Activated T-helper 2 cell treated with anti-CD3 and anti-CD28 coated beads, Interferon-gamma antibody, Interleukin-2, Interleukin-4, amounts not matched to agents 10 μg/mL and 5 μg/mL and 100 μg/mL, durations not matched to agents 14 hours and 24 hours and 36 hours (primary cell): Measurements from ENCODE around the gene ABCC11. TPM values are rescaled to one million over a fixed set of nuclear protein-coding genes. Genes with fewer than 3 reads are reported as not detected.

ENCODE experiments used
- DNase-seq: peaks from one replicate; pipeline ENCODE4 v3.0.0; 2021; ENCODE audit warnings: low spot score
- H3K27ac Mint-ChIP-seq: one replicate; pipeline ENCODE4 v1.8.0; 2021; ENCODE audit warnings: mixed read lengths
- H3K27me3 Mint-ChIP-seq: one replicate; pipeline ENCODE4 v1.8.0; 2021; ENCODE audit warnings: low read depth, mixed read lengths
- H3K36me3 Mint-ChIP-seq: one replicate; pipeline ENCODE4 v1.8.0; 2021; ENCODE audit warnings: low read depth, mixed read lengths
- H3K4me1 Mint-ChIP-seq: one replicate; pipeline ENCODE4 v1.8.0; 2021; ENCODE audit warnings: low read depth, mixed read lengths
- H3K4me3 Mint-ChIP-seq: one replicate; pipeline ENCODE4 v1.8.0; 2021; ENCODE audit warnings: low read depth, mild to moderate bottlenecking, moderate library complexity, mixed read lengths
- H3K9me3 Mint-ChIP-seq: one replicate; pipeline ENCODE4 v1.8.0; 2021; ENCODE audit warnings: mixed read lengths
- intact Hi-C: fragments of 100-400 bp; cut with micrococcal nuclease; formaldehyde crosslinking; loops from one replicate; pipeline ENCODE4 v1.15.1; 2023
- total RNA-seq: library from RNA; stranded (reverse); gene quantifications from 2 replicates; pipeline ENCODE4 v1.2.3, GENCODE V29; 2022

ABCC11 gene
- total RNA-seq, 1 donor from 2014 or later = 0.09 TPM

- H3K4me1 Mint-ChIP-seq = no peaks in the 10 kb centered on the region
- DNase-seq = no peak
- H3K27ac Mint-ChIP-seq = no peak overlapping the region
- H3K4me3 Mint-ChIP-seq = no peak overlapping the region
- intact Hi-C loops = no loop called here
- peaks cover 4% of the 10 kb centered on the region for H3K27me3 Mint-ChIP-seq
- no peaks in the 10 kb centered on the region for H3K9me3 Mint-ChIP-seq
- H3K36me3 Mint-ChIP-seq = no peaks in the 10 kb centered on the region
Observed at GRCh38 chr16:48212033-48212432, 35.3 kb downstream of the ABCC11 start.

- no peaks in the 10 kb centered on the region for H3K9me3 Mint-ChIP-seq
- no peaks in the 10 kb centered on the region for H3K36me3 Mint-ChIP-seq
- no peak for DNase-seq
- H3K27ac Mint-ChIP-seq = no peak overlapping the region
- no peak overlapping the region for H3K4me3 Mint-ChIP-seq
- H3K4me1 Mint-ChIP-seq = no peaks in the 10 kb centered on the region
- peaks cover 6% of the 10 kb centered on the region for H3K27me3 Mint-ChIP-seq
- intact Hi-C loops = no loop called here
Observed at GRCh38 chr16:48210747-48211146, 36.6 kb downstream of the ABCC11 start.

GRCh38 chr16:48206594-48207242 lies 40.6 kb downstream of the ABCC11 start:
- intact Hi-C loops = no loop called here
- DNase-seq = no peak

GRCh38 chr16:48204825-48205151 lies 42.6 kb downstream of the ABCC11 start:
- H3K9me3 Mint-ChIP-seq = no peaks in the 10 kb centered on the region
- H3K4me1 Mint-ChIP-seq = no peaks in the 10 kb centered on the region
- H3K4me3 Mint-ChIP-seq = no peak overlapping the region
- H3K27me3 Mint-ChIP-seq = peaks cover 6% of the 10 kb centered on the region
- intact Hi-C loops = no loop called here
- no peak overlapping the region for H3K27ac Mint-ChIP-seq
- no peaks in the 10 kb centered on the region for H3K36me3 Mint-ChIP-seq
- DNase-seq = no peak

More at GRCh38 chr16:48206594-48207242, 40.6 kb downstream of the ABCC11 start:
- Mint-ChIP-seq H3K4me3 (no peak overlapping the region), H3K27me3 (peaks cover 6% of the 10 kb centered on the region), H3K27ac (no peak overlapping the region), H3K36me3 (no peaks in the 10 kb centered on the region), H3K4me1 (no peaks in the 10 kb centered on the region), H3K9me3 (no peaks in the 10 kb centered on the region)

- no peak overlapping the region for H3K27ac Mint-ChIP-seq
- no peaks in the 10 kb centered on the region for H3K36me3 Mint-ChIP-seq
- no peak overlapping the region for H3K4me3 Mint-ChIP-seq
- no peaks in the 10 kb centered on the region for H3K9me3 Mint-ChIP-seq
- no peaks in the 10 kb centered on the region for H3K4me1 Mint-ChIP-seq
- H3K27me3 Mint-ChIP-seq = peaks cover 6% of the 10 kb centered on the region
- no peak for DNase-seq
- intact Hi-C loops = no loop called here
Observed at GRCh38 chr16:48203974-48204824, 43.1 kb downstream of the ABCC11 start.

- Mint-ChIP-seq H3K4me1 (no peaks in the 10 kb centered on the region), H3K27me3 (peaks cover 5% of the 10 kb centered on the region), H3K4me3 (no peak overlapping the region), H3K36me3 (no peaks in the 10 kb centered on the region), H3K9me3 (no peaks in the 10 kb centered on the region), H3K27ac (no peak overlapping the region)
- intact Hi-C loops = no loop called here
- DNase-seq = no peak
Observed at GRCh38 chr16:48201515-48202201, 45.7 kb downstream of the ABCC11 start.

- H3K9me3 Mint-ChIP-seq = no peaks in the 10 kb centered on the region
- no peaks in the 10 kb centered on the region for H3K4me1 Mint-ChIP-seq
- intact Hi-C loops = no loop called here
- H3K36me3 Mint-ChIP-seq = no peaks in the 10 kb centered on the region
- no peak overlapping the region for H3K27ac Mint-ChIP-seq
- DNase-seq = no peak
- no peak overlapping the region for H3K4me3 Mint-ChIP-seq
- peaks cover 6% of the 10 kb centered on the region for H3K27me3 Mint-ChIP-seq
Observed at GRCh38 chr16:48197294-48197693, 50.0 kb downstream of the ABCC11 start.

GRCh38 chr16:48194828-48195556 lies 52.3 kb downstream of the ABCC11 start:
- no peak overlapping the region for H3K4me3 Mint-ChIP-seq
- no peaks in the 10 kb centered on the region for H3K9me3 Mint-ChIP-seq
- H3K27me3 Mint-ChIP-seq = peaks cover 10% of the 10 kb centered on the region
- no peaks in the 10 kb centered on the region for H3K36me3 Mint-ChIP-seq
- intact Hi-C loops = no loop called here
- no peak overlapping the region for H3K27ac Mint-ChIP-seq
- no peak for DNase-seq
- peaks cover under 1% of the 10 kb centered on the region for H3K4me1 Mint-ChIP-seq

GRCh38 chr16:48193846-48194245 lies 53.5 kb downstream of the ABCC11 start:
- no peak overlapping the region for H3K4me3 Mint-ChIP-seq
- intact Hi-C loops = no loop called here
- H3K36me3 Mint-ChIP-seq = no peaks in the 10 kb centered on the region
- peaks cover 6% of the 10 kb centered on the region for H3K4me1 Mint-ChIP-seq
- DNase-seq = no peak
- H3K27me3 Mint-ChIP-seq = peaks cover 11% of the 10 kb centered on the region
- no peak overlapping the region for H3K27ac Mint-ChIP-seq
- H3K9me3 Mint-ChIP-seq = no peaks in the 10 kb centered on the region

GRCh38 chr16:48188449-48189102 lies 58.8 kb downstream of the ABCC11 start:
- Mint-ChIP-seq H3K36me3 (no peaks in the 10 kb centered on the region), H3K9me3 (no peaks in the 10 kb centered on the region), H3K4me1 (peaks cover 19% of the 10 kb centered on the region), H3K27ac (no peak overlapping the region), H3K27me3 (peaks cover 11% of the 10 kb centered on the region), H3K4me3 (no peak overlapping the region)
- intact Hi-C loops = no loop called here
- no peak for DNase-seq

GRCh38 chr16:48187779-48188178 lies 59.6 kb downstream of the ABCC11 start:
- Mint-ChIP-seq H3K9me3 (no peaks in the 10 kb centered on the region), H3K4me1 (peaks cover 19% of the 10 kb centered on the region), H3K4me3 (no peak overlapping the region), H3K36me3 (no peaks in the 10 kb centered on the region), H3K27me3 (peaks cover 11% of the 10 kb centered on the region), H3K27ac (no peak overlapping the region)
- intact Hi-C loops = no loop called here
- DNase-seq = no peak

GRCh38 chr16:48184681-48185080 lies 62.7 kb downstream of the ABCC11 start:
- Mint-ChIP-seq H3K9me3 (no peaks in the 10 kb centered on the region), H3K4me1 (peaks cover 17% of the 10 kb centered on the region), H3K27ac (no peak overlapping the region), H3K4me3 (no peak overlapping the region), H3K27me3 (peaks cover 6% of the 10 kb centered on the region), H3K36me3 (no peaks in the 10 kb centered on the region)
- intact Hi-C loops = no loop called here
- DNase-seq = no peak
